Measurements from ENCODE around the gene NBPF1.
"Not testable (repeated sequence)": the region's sequence is repeated elsewhere in the genome, so short reads cannot be mapped to it uniquely, and the experiment has no call there.

The NBPF1 gene

DNA sequence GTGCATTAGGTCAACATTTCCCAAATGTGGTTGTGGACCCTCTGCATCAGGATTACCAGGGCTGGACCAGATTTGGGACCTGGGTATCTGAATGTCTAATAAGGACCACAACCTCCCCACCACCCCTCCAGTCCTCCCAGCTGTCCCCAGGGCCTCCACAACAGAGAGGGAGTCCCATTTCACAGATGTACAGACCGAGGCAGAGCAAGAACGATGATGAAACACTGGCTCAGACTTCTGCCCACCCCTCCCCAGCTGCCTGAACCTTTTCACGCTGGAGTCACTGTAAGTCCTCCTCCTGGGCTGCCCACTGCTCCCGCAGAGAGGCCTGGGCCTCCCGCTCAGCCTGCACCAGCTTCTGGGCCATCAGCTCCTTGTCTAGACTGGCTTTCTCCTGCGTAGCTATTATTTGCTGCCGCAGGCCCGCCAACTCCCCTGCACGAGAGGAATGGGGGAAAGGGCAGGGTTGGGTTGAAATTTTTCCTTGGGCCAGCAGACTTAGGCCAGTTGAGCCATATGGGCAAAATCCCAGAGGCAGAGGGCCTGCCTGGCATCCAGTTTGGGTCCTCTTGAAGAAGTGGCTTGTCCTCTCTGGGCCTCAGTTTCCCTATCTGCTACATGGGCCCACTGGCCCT is 8.4 kb upstream of the NBPF1 start:
- not testable (repeated sequence) for DNase-seq (ENCODE audit: low read depth)

DNA sequence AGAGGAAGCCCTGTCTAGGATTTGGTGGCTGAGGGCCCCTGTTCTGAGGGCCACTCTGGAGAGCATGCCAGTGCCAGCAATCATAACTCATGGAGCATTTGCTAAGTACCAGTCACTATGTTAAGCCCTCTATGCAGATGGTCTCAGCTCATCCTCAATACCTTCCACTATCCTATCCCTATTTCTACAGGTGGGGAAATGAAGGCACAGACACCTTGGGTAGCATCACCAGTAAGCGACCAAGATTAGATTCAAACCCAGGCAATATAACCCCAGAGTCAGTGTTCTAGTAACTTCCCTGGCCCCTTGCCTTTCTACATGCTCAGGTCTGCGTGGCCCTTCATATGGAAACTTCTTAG is 7.9 kb upstream of the NBPF1 start:
- no peak for DNase-seq (ENCODE audit: low read depth)

DNA sequence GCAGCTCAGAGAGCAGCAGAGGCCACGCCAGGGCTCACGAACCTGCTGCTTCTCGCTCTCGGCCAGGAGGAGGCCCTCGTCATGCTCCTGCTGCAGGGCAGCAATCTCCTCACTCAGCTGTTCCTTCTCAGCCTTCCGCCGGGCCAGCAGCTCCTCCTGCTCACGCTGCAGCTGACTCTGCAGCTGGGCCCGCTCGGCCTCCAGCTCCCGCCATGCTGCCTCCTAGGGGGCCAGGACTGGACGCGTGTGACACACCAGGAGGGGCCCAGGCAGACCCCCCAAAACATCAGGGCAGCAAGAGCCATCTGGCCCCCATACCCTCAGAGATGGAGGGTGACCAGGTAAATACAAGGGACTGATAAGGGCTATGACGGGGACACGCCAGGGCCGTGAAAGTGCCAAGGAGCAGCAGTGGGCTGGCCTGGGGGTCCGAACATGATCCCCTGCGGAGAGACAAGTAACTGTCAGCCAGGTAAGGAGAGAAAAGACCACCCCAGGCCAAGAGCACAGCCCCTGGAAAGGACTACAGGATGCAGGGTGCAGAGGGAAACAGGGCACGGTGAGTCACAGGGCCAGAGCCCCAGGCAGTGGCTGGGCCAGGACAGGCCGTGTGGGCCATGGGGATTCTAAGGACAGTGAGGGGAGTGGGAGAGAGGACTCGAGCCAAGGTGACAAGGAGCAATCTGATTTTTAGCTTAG is 6.6 kb upstream of the NBPF1 start:
- not testable (repeated sequence) for DNase-seq (ENCODE audit: low read depth)

- DNase-seq (ENCODE audit: low read depth): no peak
These were observed 5.4 kb upstream of the NBPF1 start for GRCh38 chr1:16618719-16619118.

DNA sequence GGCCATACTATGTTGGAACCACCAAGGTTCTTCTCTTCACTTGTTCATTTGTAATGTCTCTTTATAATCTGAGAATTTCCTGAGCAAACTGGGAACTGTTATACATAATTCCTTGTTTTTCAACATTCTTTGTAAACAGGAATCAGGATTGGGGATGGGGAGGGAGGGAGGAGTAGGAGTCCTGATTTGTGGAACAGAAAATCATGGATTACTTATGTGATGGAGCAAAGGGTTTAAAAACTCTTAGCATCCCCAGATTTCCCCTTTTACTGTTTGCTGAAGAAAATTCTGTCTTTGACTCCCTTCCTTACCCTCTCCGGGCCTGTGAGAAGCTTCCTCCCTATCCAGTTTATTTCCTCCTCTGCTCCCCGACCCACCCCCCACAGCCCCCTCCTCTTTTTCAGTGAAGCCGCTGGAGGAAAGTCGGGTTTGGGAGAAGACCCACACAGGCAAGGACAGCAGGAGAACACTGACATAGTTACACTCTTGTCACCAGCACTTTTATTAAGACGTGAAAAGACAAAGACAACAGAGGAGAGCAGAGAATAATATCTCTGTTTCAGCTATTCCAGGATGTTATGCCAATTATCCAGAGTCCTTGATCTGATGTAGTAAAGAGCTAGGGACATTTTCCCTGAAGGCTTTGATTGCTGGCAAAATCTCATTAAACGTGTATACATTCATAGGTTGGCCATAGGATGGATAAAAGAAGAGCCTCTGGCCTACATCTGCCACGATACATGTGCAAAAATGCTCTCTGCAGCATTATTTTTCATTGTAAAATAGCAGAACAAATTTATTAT is 4.6 kb upstream of the NBPF1 start:
- no peak for DNase-seq (ENCODE audit: low read depth)

GRCh38 chr1:16617114-16617631 is 3.8 kb upstream of the NBPF1 start:
- DNase-seq (ENCODE audit: low read depth): no peak

GRCh38 chr1:16615253-16616252 is 2.2 kb upstream of the NBPF1 start:
- no peak for DNase-seq (ENCODE audit: low read depth)

GRCh38 chr1:16614361-16615252 is 1.2 kb upstream of the NBPF1 start:
- no peak for DNase-seq (ENCODE audit: low read depth)

DNA sequence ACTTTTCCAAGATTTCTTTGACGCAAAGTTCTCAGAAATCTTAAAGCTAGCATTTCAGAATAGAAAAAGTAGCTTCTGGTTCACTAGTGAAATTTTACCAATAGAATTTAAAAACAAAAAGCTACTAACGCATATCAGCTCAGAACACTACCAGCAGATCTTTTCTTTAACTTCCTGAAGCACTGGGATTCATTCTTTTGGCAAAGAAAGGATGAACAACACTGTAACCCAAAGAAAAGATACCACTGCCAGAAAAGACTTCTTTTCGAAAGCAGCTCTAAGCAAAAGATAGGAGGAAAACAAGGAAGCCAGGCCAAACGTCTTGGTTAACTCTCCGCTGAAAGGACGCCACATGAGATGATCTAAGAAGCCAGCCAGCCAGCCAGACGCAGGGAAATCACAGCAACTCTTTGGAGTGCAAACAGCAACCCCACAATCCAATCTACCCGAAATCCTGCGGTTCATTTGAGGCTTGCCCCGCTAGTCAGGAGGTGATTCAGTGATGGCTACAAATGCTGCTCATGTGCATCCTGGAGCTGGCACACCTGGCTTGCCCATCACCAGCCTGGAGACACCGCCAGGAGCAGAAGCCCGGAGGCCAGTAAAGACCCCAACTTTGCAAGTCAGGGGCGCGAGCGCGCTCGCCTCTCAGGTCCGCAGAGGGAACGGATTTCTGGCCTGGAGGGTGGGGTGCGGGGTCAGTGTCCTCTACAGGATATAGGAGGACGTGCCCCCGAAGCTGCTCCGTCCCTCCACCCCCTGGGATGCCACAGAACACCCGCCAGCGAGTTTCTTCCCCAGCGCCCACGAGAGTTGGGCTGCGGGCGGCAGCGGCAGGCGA is 812 bp downstream of the NBPF1 start:
- no peak for DNase-seq (ENCODE audit: low read depth)

DNA sequence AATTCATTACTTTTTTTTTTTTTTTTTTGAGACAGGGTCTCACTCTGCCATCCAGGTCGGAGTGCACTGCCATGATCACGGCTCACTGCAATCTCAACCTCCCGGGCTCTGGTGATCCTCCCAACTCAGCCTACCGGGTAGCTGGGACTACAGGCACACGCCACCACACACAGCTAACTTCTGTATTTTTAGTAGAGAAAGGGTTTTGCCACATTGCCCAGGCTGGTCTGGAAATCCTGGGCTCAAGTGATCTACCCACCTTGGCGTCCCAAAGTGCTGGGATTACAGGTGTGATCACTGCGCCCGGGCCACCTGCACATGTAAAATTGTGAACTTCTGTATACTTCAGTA is 1.4 kb downstream of the NBPF1 start:
- not testable (repeated sequence) for DNase-seq (ENCODE audit: low read depth)

- DNase-seq (ENCODE audit: low read depth): not testable (repeated sequence)
These were observed 2.2 kb downstream of the NBPF1 start for GRCh38 chr1:16611164-16611563.

- DNase-seq (ENCODE audit: low read depth): not testable (repeated sequence)
These were observed 2.8 kb downstream of the NBPF1 start for GRCh38 chr1:16610553-16610952.

DNA sequence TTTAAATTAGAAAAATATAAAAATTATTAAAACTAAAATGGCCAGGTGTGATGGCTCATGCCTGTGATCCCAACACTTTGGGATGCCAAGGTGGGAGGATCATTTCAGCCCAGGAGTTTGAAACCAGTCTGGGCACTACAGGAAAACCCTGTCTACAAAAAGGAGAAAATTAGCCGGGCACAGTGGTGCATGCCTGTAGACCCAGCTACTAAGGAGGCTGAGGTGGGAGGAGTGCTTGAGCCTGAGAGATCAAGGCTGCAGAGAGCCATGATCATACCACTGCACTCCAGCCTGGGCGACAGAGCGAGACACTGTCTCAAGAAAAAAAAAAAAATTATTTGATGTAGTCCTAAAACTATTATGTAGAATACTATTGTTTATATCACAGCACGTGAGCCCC is 3.6 kb downstream of the NBPF1 start:
- DNase-seq (ENCODE audit: low read depth): not testable (repeated sequence)

- no peak for DNase-seq (ENCODE audit: low read depth)
These were observed 4.4 kb downstream of the NBPF1 start for GRCh38 chr1:16608838-16609560.

DNA sequence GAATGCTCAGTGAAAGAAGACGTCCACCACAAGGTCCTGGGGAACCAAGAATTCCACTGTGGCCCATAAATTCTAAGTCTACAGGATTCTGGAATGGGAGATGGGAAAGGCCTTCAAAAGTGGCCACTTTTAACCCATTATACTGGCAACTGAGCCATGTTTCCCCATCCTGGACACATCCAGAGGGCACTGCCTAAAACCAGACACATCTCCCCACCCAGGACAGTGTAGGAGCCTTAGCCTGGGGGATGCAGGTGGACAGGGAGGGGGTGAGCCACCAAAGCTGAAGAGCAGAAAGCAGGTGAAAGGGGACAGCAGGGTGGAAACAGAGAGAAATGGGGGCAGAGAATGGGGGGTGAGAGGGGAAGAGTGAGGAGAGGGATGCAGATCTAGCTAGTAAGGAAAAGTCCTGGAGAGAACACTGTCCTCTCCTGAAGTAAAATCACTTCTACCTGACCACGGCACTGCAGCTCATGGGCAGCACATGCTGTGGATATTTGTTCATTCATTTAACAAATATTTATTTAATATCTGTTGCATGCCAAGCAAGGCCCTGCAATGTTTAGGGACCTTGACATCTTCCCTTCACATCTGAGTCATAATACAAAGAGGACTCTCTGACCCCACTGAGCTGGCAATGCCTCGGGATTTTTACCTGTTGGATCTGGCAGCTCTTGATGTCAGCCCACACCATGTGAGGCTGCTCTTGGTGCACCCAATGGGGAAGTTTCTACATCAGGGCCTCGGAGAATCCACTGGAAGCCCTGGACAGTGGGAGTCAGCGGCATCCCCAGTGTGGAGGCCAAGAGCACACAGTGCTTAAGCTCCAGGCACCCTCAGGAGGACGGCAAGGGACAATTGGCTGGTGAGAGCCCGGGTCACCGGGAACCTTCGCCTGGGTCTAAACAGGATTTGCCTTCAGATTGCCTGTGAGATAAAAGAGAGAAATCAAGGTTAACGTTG is 5.2 kb downstream of the NBPF1 start:
- not testable (repeated sequence) for DNase-seq (ENCODE audit: low read depth)

GRCh38 chr1:16607433-16607851 is 5.9 kb downstream of the NBPF1 start:
- DNase-seq (ENCODE audit: low read depth): no peak

DNA sequence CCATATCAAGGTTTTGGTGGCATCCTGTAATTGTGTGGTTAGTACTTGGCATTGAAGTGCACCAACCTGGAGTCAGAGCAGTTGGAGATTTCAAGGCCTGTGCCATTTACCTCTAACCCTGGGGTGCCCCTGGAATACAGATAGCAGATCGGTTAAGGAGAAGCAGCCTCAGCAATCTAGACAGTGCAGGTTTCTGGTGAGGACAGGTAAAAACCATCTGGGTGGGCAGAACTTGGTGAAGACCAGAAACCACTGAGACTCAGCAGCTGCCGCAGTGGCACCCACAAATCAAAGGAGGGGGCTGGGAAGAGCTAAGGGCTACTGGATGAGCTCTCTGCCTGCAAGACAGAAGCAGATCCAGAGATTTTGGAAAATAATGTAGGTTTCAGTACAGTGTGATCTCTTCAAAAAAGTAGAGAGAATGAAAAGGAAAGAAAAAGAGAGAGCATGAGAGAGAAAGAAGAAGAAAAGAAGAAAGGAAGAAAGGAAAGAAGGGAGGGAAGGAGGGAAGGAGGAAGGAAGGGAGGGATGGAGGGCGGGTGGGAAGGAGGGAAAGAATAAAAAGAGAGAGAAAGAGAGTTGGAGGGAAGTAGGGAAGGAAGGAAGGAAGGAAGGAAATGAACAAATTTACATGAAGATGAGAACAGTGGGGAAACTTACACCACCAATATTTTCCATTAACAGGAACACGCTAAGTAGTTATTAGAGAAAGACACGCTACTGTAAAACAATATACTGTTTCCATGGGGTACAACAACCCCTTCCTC is 6.5 kb downstream of the NBPF1 start:
- DNase-seq (ENCODE audit: low read depth): not testable (repeated sequence)
